Measurements from ENCODE around the gene DUS4L.

The DUS4L gene

GRCh38 chr7:107597953-107598352, 34.2 kb downstream of the DUS4L start:
- Histone ChIP-seq H3K4me3 (ENCODE audit: low read depth in 1 of 2, low read length in 2 of 2) (no peak overlapping the region), H3K27ac (ENCODE audit: low read length) (no peak overlapping the region), H3K36me3 (ENCODE audit: control insufficient read depth in 1 of 2, insufficient read depth in 2 of 2, low read length in 2 of 2) (peaks cover 18 to 23% of the 10 kb centered on the region in 2 donors), H3K9me3 (ENCODE audit: control insufficient read depth in 1 of 2, low read length in 2 of 2) (no peaks in the 10 kb centered on the region), H3K27me3 (ENCODE audit: low read depth, low read length) (no peaks in the 10 kb centered on the region), H3K4me1 (ENCODE audit: control insufficient read depth in 1 of 2, insufficient read depth in 2 of 2, low read length in 2 of 2) (peaks cover 4 to 6% of the 10 kb centered on the region in 2 donors)

- peaks cover 4 to 6% of the 10 kb centered on the region in 2 donors for H3K4me1 ChIP-seq (ENCODE audit: control insufficient read depth in 1 of 2, insufficient read depth in 2 of 2, low read length in 2 of 2)
- H3K9me3 ChIP-seq (ENCODE audit: control insufficient read depth in 1 of 2, low read length in 2 of 2): no peaks in the 10 kb centered on the region
- no peak overlapping the region for H3K27ac ChIP-seq (ENCODE audit: low read length)
- H3K27me3 ChIP-seq (ENCODE audit: low read depth, low read length): no peaks in the 10 kb centered on the region
- H3K36me3 ChIP-seq (ENCODE audit: control insufficient read depth in 1 of 2, insufficient read depth in 2 of 2, low read length in 2 of 2): peaks cover 13 to 27% of the 10 kb centered on the region in 2 donors
- H3K4me3 ChIP-seq (ENCODE audit: low read depth in 1 of 2, low read length in 2 of 2): no peak overlapping the region
Measured at GRCh38 chr7:107599262-107599661, 35.5 kb downstream of the DUS4L start.

- Histone ChIP-seq H3K27ac (ENCODE audit: low read length) (no peak overlapping the region), H3K4me1 (ENCODE audit: control insufficient read depth in 1 of 2, insufficient read depth in 2 of 2, low read length in 2 of 2) (peaks cover 0 to under 1% of the 10 kb centered on the region in 2 donors), H3K4me3 (ENCODE audit: low read depth in 1 of 2, low read length in 2 of 2) (no peak overlapping the region), H3K36me3 (ENCODE audit: control insufficient read depth in 1 of 2, insufficient read depth in 2 of 2, low read length in 2 of 2) (peaks cover 1 to 24% of the 10 kb centered on the region in 2 donors), H3K9me3 (ENCODE audit: control insufficient read depth in 1 of 2, low read length in 2 of 2) (no peaks in the 10 kb centered on the region), H3K27me3 (ENCODE audit: low read depth, low read length) (no peaks in the 10 kb centered on the region)
Measured at GRCh38 chr7:107600816-107601215, 37.0 kb downstream of the DUS4L start.

- Histone ChIP-seq H3K27ac (ENCODE audit: low read length) (no peak overlapping the region), H3K27me3 (ENCODE audit: low read depth, low read length) (no peaks in the 10 kb centered on the region), H3K4me3 (ENCODE audit: low read depth in 1 of 2, low read length in 2 of 2) (no peak overlapping the region), H3K36me3 (ENCODE audit: control insufficient read depth in 1 of 2, insufficient read depth in 2 of 2, low read length in 2 of 2) (peaks cover 0 to 16% of the 10 kb centered on the region in 2 donors), H3K9me3 (ENCODE audit: control insufficient read depth in 1 of 2, low read length in 2 of 2) (no peaks in the 10 kb centered on the region), H3K4me1 (ENCODE audit: control insufficient read depth in 1 of 2, insufficient read depth in 2 of 2, low read length in 2 of 2) (peaks cover 0 to 4% of the 10 kb centered on the region in 2 donors)
Measured at GRCh38 chr7:107605218-107605815, 41.5 kb downstream of the DUS4L start.

- Histone ChIP-seq H3K4me3 (ENCODE audit: low read depth in 1 of 2, low read length in 2 of 2) (no peak overlapping the region), H3K36me3 (ENCODE audit: control insufficient read depth in 1 of 2, insufficient read depth in 2 of 2, low read length in 2 of 2) (peaks cover 0 to 11% of the 10 kb centered on the region in 2 donors), H3K9me3 (ENCODE audit: control insufficient read depth in 1 of 2, low read length in 2 of 2) (no peaks in the 10 kb centered on the region), H3K27ac (ENCODE audit: low read length) (no peak overlapping the region), H3K27me3 (ENCODE audit: low read depth, low read length) (no peaks in the 10 kb centered on the region), H3K4me1 (ENCODE audit: control insufficient read depth in 1 of 2, insufficient read depth in 2 of 2, low read length in 2 of 2) (peaks cover 0 to 5% of the 10 kb centered on the region in 2 donors)
Measured at GRCh38 chr7:107606303-107606702, 42.5 kb downstream of the DUS4L start.

DNA sequence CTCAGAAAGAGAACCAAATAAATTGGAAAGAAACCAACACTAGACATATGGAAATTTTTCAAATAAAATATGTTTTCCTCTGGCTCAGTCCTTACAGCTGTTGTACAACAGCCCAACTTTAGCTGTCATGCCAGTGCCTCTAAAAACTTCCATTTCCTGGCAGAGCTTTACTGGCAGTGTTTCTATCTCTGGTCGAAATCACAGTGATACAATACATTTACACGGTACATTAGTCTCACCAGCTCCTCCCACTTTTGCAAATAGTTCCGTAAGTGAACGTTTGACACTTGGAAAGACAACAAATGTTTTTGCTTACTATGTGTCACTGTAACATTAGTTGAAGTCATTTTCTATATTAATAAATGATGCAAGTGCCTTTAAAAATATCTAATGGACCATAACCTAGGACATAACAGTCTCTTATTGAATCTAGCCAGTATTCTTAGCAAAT, 46.1 kb downstream of the DUS4L start:
- H3K27me3 ChIP-seq (ENCODE audit: low read depth, low read length): no peaks in the 10 kb centered on the region
- H3K27ac ChIP-seq (ENCODE audit: low read length): no peak overlapping the region
- no peaks in the 10 kb centered on the region for H3K9me3 ChIP-seq (ENCODE audit: control insufficient read depth in 1 of 2, low read length in 2 of 2)
- H3K36me3 ChIP-seq (ENCODE audit: control insufficient read depth in 1 of 2, insufficient read depth in 2 of 2, low read length in 2 of 2): peaks cover 7 to 18% of the 10 kb centered on the region in 2 donors
- H3K4me1 ChIP-seq (ENCODE audit: control insufficient read depth in 1 of 2, insufficient read depth in 2 of 2, low read length in 2 of 2): peaks cover 0 to 5% of the 10 kb centered on the region in 2 donors
- H3K4me3 ChIP-seq (ENCODE audit: low read depth in 1 of 2, low read length in 2 of 2): no peak overlapping the region

DNA sequence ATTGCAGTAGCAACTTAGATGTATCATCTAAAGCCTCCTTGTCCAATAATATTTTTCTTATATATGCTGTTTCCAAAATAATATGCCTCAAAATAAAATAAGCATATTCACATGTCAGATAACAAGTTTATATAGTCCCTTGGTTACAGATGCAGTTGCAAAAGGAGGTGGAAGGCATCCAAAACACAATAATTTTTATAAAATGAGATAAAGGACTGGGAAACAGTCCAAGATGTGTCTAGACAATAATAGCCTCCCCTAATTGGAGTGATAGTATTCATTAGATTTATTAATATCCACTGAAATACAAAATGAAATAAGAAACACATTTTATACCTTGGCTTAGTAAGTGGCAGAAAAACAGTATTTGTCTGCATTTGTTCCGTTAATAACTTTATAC, 46.6 kb downstream of the DUS4L start:
- Histone ChIP-seq H3K4me3 (ENCODE audit: low read depth in 1 of 2, low read length in 2 of 2) (no peak overlapping the region), H3K27me3 (ENCODE audit: low read depth, low read length) (no peaks in the 10 kb centered on the region), H3K9me3 (ENCODE audit: control insufficient read depth in 1 of 2, low read length in 2 of 2) (no peaks in the 10 kb centered on the region), H3K36me3 (ENCODE audit: control insufficient read depth in 1 of 2, insufficient read depth in 2 of 2, low read length in 2 of 2) (peaks cover 7 to 19% of the 10 kb centered on the region in 2 donors), H3K4me1 (ENCODE audit: control insufficient read depth in 1 of 2, insufficient read depth in 2 of 2, low read length in 2 of 2) (peaks cover 0 to 5% of the 10 kb centered on the region in 2 donors), H3K27ac (ENCODE audit: low read length) (no peak overlapping the region)

DNA sequence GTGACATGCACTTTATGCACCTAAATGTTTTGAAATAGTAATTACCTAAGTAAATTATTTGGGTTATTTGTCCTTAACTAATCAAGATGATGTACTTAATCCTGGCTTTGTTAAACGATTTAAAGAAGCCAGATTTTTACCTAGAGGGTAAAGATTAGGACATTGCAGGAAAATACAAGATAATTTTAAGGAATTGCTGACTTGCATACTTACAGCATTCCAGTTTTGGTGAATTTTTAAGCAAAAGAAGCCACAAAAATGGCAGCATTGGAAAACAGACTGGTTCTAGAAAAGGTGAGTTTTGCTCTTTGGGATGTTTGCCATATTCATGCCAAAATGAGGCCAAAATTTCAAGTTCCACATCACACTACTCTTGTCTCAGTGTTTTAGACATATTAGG, 49.7 kb downstream of the DUS4L start:
- Histone ChIP-seq H3K27ac (ENCODE audit: low read length) (no peak overlapping the region), H3K36me3 (ENCODE audit: control insufficient read depth in 1 of 2, insufficient read depth in 2 of 2, low read length in 2 of 2) (peaks cover 13 to 33% of the 10 kb centered on the region in 2 donors), H3K9me3 (ENCODE audit: control insufficient read depth in 1 of 2, low read length in 2 of 2) (no peaks in the 10 kb centered on the region), H3K4me3 (ENCODE audit: low read depth in 1 of 2, low read length in 2 of 2) (no peak overlapping the region), H3K4me1 (ENCODE audit: control insufficient read depth in 1 of 2, insufficient read depth in 2 of 2, low read length in 2 of 2) (peaks cover 0 to 5% of the 10 kb centered on the region in 2 donors), H3K27me3 (ENCODE audit: low read depth, low read length) (no peaks in the 10 kb centered on the region)

- H3K4me1 ChIP-seq (ENCODE audit: control insufficient read depth in 1 of 2, insufficient read depth in 2 of 2, low read length in 2 of 2): peaks cover 0 to 5% of the 10 kb centered on the region in 2 donors
- H3K27ac ChIP-seq (ENCODE audit: low read length): no peak overlapping the region
- no peaks in the 10 kb centered on the region for H3K27me3 ChIP-seq (ENCODE audit: low read depth, low read length)
- H3K36me3 ChIP-seq (ENCODE audit: control insufficient read depth in 1 of 2, insufficient read depth in 2 of 2, low read length in 2 of 2): peaks cover 13 to 33% of the 10 kb centered on the region in 2 donors
- H3K9me3 ChIP-seq (ENCODE audit: control insufficient read depth in 1 of 2, low read length in 2 of 2): no peaks in the 10 kb centered on the region
- no peak overlapping the region for H3K4me3 ChIP-seq (ENCODE audit: low read depth in 1 of 2, low read length in 2 of 2)
Measured at GRCh38 chr7:107613948-107614347, 50.2 kb downstream of the DUS4L start.

- Histone ChIP-seq H3K27me3 (ENCODE audit: low read depth, low read length) (no peaks in the 10 kb centered on the region), H3K4me3 (ENCODE audit: low read depth in 1 of 2, low read length in 2 of 2) (no peak overlapping the region), H3K9me3 (ENCODE audit: control insufficient read depth in 1 of 2, low read length in 2 of 2) (no peaks in the 10 kb centered on the region), H3K36me3 (ENCODE audit: control insufficient read depth in 1 of 2, insufficient read depth in 2 of 2, low read length in 2 of 2) (peaks cover 13 to 33% of the 10 kb centered on the region in 2 donors), H3K4me1 (ENCODE audit: control insufficient read depth in 1 of 2, insufficient read depth in 2 of 2, low read length in 2 of 2) (peaks cover 0 to 5% of the 10 kb centered on the region in 2 donors), H3K27ac (ENCODE audit: low read length) (no peak overlapping the region)
Measured at GRCh38 chr7:107614425-107614824, 50.7 kb downstream of the DUS4L start.

GRCh38 chr7:107615910-107616680, 52.3 kb downstream of the DUS4L start:
- H3K27ac ChIP-seq (ENCODE audit: low read length): no peak overlapping the region
- peaks cover 13 to 40% of the 10 kb centered on the region in 2 donors for H3K36me3 ChIP-seq (ENCODE audit: control insufficient read depth in 1 of 2, insufficient read depth in 2 of 2, low read length in 2 of 2)

More at GRCh38 chr7:107615910-107616680, 52.3 kb downstream of the DUS4L start:
- Histone ChIP-seq H3K4me3 (ENCODE audit: low read depth in 1 of 2, low read length in 2 of 2) (no peak overlapping the region), H3K4me1 (ENCODE audit: control insufficient read depth in 1 of 2, insufficient read depth in 2 of 2, low read length in 2 of 2) (no peaks in the 10 kb centered on the region), H3K9me3 (ENCODE audit: control insufficient read depth in 1 of 2, low read length in 2 of 2) (no peaks in the 10 kb centered on the region), H3K27me3 (ENCODE audit: low read depth, low read length) (no peaks in the 10 kb centered on the region)
